ENCODE data around the gene SDK1.

The SDK1 gene

DNA sequence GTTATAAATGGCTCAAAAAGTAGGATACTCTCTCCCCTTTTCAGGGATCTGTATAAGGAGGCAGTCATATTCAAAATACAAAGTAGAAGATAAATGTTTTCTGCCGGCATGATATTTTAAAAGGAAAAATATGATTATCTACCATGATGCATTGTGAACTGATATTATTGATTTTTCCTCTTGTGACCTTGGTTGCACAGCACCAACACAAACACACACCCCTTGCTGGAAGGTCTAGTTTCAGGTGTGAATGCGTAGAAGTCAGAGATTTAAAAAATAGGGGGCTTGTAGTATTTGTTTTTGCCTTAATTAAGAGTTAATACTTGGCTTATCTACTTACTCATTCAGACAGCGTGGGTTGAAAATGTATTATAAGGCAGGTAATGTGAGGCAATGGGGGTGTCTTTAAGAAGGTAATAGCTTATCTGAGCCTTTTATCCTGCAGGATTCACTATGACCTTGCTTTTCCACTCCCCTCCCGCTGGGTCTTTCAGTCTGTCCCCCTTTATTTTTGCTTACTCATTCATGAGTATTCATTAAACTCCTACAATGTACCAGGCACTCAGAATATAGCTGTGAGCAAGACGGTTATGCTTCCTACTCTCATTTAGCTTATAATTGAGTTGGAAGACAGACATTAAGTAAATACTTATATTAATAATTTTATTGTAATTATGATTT, 390.6 kb downstream of the SDK1 start:
- no peaks in the 10 kb centered on the region for H3K36me3 ChIP-seq (ENCODE audit: insufficient read depth, low read length)
- ATAC-seq (ENCODE audit: insufficient read depth, low read depth), result no peak
- H3K27ac ChIP-seq (ENCODE audit: low read length), result no peak overlapping the region
- H3K4me1 ChIP-seq (ENCODE audit: insufficient read depth, low read length), result no peaks in the 10 kb centered on the region
- no peaks in the 10 kb centered on the region for H4K20me1 ChIP-seq (ENCODE audit: insufficient read depth, low read length)
- H2AFZ ChIP-seq (ENCODE audit: low read depth, low read length), result no peak overlapping the region
- no peak for DNase-seq
- H3K4me3 ChIP-seq (ENCODE audit: low read depth in 1 of 2, low read length in 2 of 2), result no peak overlapping the region
- H3K27me3 ChIP-seq (ENCODE audit: insufficient read depth, low read length, poor library complexity), result no peaks in the 10 kb centered on the region
- no peak overlapping the region for H3K9ac ChIP-seq (ENCODE audit: low read depth, low read length)
- H3K4me2 ChIP-seq (ENCODE audit: insufficient read depth, low read length), result no peak overlapping the region
- H3K79me2 ChIP-seq (ENCODE audit: insufficient read depth, low read length), result no peaks in the 10 kb centered on the region
- TF ChIP-seq EZH2 (IDR thresholded peaks at IDR 0.05; ENCODE audit: borderline replicate concordance, low read depth, low read length, severe bottlenecking), result no peak
- no peak for TF ChIP-seq CTCF (IDR thresholded peaks at IDR 0.05; ENCODE audit: borderline replicate concordance, extremely low read depth, low read length, poor library complexity, severe bottlenecking)
- no peaks in the 10 kb centered on the region for H3K9me3 ChIP-seq (ENCODE audit: insufficient read depth, low read length, severe bottlenecking)

DNA sequence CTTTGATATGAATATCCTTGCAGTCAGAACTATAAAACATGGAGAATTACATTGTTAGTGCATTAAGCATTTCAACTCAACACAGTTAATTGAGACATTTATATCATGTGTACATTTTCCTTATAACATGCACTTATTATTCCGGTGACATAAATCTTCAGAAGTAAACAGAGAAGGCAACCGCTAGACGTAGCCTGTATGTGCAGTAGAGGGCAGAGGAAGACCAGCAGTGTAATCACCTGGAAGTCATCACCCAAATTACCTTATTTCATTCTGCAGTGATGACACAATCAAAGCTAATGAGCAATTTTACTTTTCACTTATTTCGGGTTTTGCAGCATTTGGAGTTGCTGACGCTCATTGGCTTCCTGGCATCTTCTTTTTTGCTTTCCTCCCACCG, 394.6 kb downstream of the SDK1 start:
- no peaks in the 10 kb centered on the region for H4K20me1 ChIP-seq (ENCODE audit: insufficient read depth, low read length)
- H2AFZ ChIP-seq (ENCODE audit: low read depth, low read length), result no peak overlapping the region
- no peaks in the 10 kb centered on the region for H3K27me3 ChIP-seq (ENCODE audit: insufficient read depth, low read length, poor library complexity)
- H3K36me3 ChIP-seq (ENCODE audit: insufficient read depth, low read length), result no peaks in the 10 kb centered on the region
- no peaks in the 10 kb centered on the region for H3K9me3 ChIP-seq (ENCODE audit: insufficient read depth, low read length, severe bottlenecking)
- H3K4me3 ChIP-seq (ENCODE audit: low read depth in 1 of 2, low read length in 2 of 2), result no peak overlapping the region
- no peak overlapping the region for H3K4me2 ChIP-seq (ENCODE audit: insufficient read depth, low read length)
- ATAC-seq (ENCODE audit: insufficient read depth, low read depth) (no peak), DNase-seq (no peak)
- no peak for TF ChIP-seq EZH2 (IDR thresholded peaks at IDR 0.05; ENCODE audit: borderline replicate concordance, low read depth, low read length, severe bottlenecking)
- peak; percentile 47 for TF ChIP-seq CTCF (IDR thresholded peaks at IDR 0.05; ENCODE audit: borderline replicate concordance, extremely low read depth, low read length, poor library complexity, severe bottlenecking)
- no peaks in the 10 kb centered on the region for H3K79me2 ChIP-seq (ENCODE audit: insufficient read depth, low read length)
- no peaks in the 10 kb centered on the region for H3K4me1 ChIP-seq (ENCODE audit: insufficient read depth, low read length)
- H3K9ac ChIP-seq (ENCODE audit: low read depth, low read length), result no peak overlapping the region
- no peak overlapping the region for H3K27ac ChIP-seq (ENCODE audit: low read length)

GRCh38 chr7:3696113-3696512, 395.1 kb downstream of the SDK1 start:
- Histone ChIP-seq H3K79me2 (ENCODE audit: insufficient read depth, low read length) (no peaks in the 10 kb centered on the region), H3K4me3 (ENCODE audit: low read depth in 1 of 2, low read length in 2 of 2) (no peak overlapping the region), H3K36me3 (ENCODE audit: insufficient read depth, low read length) (no peaks in the 10 kb centered on the region), H3K9me3 (ENCODE audit: insufficient read depth, low read length, severe bottlenecking) (no peaks in the 10 kb centered on the region), H4K20me1 (ENCODE audit: insufficient read depth, low read length) (no peaks in the 10 kb centered on the region), H3K4me2 (ENCODE audit: insufficient read depth, low read length) (no peak overlapping the region), H3K4me1 (ENCODE audit: insufficient read depth, low read length) (no peaks in the 10 kb centered on the region), H3K27me3 (ENCODE audit: insufficient read depth, low read length, poor library complexity) (no peaks in the 10 kb centered on the region), H3K27ac (ENCODE audit: low read length) (no peak overlapping the region), H2AFZ (ENCODE audit: low read depth, low read length) (no peak overlapping the region), H3K9ac (ENCODE audit: low read depth, low read length) (no peak overlapping the region)
- DNase-seq (no peak), ATAC-seq (ENCODE audit: insufficient read depth, low read depth) (no peak)
- TF ChIP-seq EZH2 (IDR thresholded peaks at IDR 0.05; ENCODE audit: borderline replicate concordance, low read depth, low read length, severe bottlenecking) (no peak), CTCF (IDR thresholded peaks at IDR 0.05; ENCODE audit: borderline replicate concordance, extremely low read depth, low read length, poor library complexity, severe bottlenecking) (no peak)
